Anterior cingulate cortex (tissue), 58 donors: ENCODE measurements around the gene LRRC36.
A peak's percentile ranks its signal among the peaks of the same experiment; 100 is the strongest.

ENCODE experiments used
- DNase-seq, 58 donors: peaks; one replicate each; lab custom pipeline; 2025; lab: John Stamatoyannopoulos, UW

The LRRC36 gene

GRCh38 chr16:67388591-67388990 is 62.0 kb downstream of the LRRC36 start:
- no peak for DNase-seq

GRCh38 chr16:67389911-67390815 is 63.5 kb downstream of the LRRC36 start:
- DNase-seq, result peak in 36 of 58 donors; percentile 20 to 74 (median 48)

- DNase-seq, result peak in 1 of 58 donors; percentile 63
Measured at GRCh38 chr16:67390816-67391423, 64.3 kb downstream of the LRRC36 start.

- peak; percentile 30 to 99 (median 92) for DNase-seq
Measured at GRCh38 chr16:67391424-67392300, 65.0 kb downstream of the LRRC36 start.

- DNase-seq, result no peak
Measured at GRCh38 chr16:67392301-67393059, 65.9 kb downstream of the LRRC36 start.

GRCh38 chr16:67393111-67393787 is 66.6 kb downstream of the LRRC36 start, which contains the start of gene TPPP3:
TSS of gene TPPP3 (minus strand) at chr16:67393498. CDS start at chr16:67391111, 2,387 bp downstream.
- peak in 57 of 58 donors; percentile 14 to 93 (median 82) for DNase-seq

GRCh38 chr16:67393788-67394154 is 67.2 kb downstream of the LRRC36 start:
- DNase-seq, result no peak

GRCh38 chr16:67394155-67395104 is 67.8 kb downstream of the LRRC36 start:
- DNase-seq, result no peak

GRCh38 chr16:67395105-67395457 is 68.5 kb downstream of the LRRC36 start:
- no peak for DNase-seq

GRCh38 chr16:67395458-67396158 is 69.0 kb downstream of the LRRC36 start:
- DNase-seq, result no peak

GRCh38 chr16:67396159-67397035 is 69.8 kb downstream of the LRRC36 start:
- DNase-seq, result peak in 24 of 58 donors; percentile 10 to 62 (median 40)

GRCh38 chr16:67397036-67397801 is 70.6 kb downstream of the LRRC36 start:
- no peak for DNase-seq

- no peak for DNase-seq
Measured at GRCh38 chr16:67397812-67398545, 71.4 kb downstream of the LRRC36 start.

GRCh38 chr16:67398546-67399217 is 72.1 kb downstream of the LRRC36 start:
- DNase-seq, result no peak
